Tibial nerve (tissue), 4 donors: ENCODE results near the gene FOLR2.

Experiments used
- CTCF ChIP-seq, 5 experiments: fragments of 200-600 bp in 3 of 5; fragments of 450-650 bp in 2 of 5; sonication (generic) in 3 of 5; IDR thresholded peaks; one replicate each; pipeline ENCODE4 v1.5.1; 2016 to 2019; ENCODE audit warnings: antibody characterized with exemption in 5 of 5, mild to moderate bottlenecking in 3 of 5, moderate library complexity in 2 of 5
- EP300 ChIP-seq, 2 donors: sonication (generic); formaldehyde crosslinking; IDR thresholded peaks; one replicate each; pipeline ENCODE4 v1.6.1; 2017; ENCODE audit warnings: antibody characterized with exemption in 2 of 2, mild to moderate bottlenecking in 1 of 2
- POLR2A ChIP-seq, 2 donors: fragments of 450-650 bp; IDR thresholded peaks; one replicate each; pipeline ENCODE4 v1.6.1; 2017; ENCODE audit warnings: antibody characterized with exemption in 2 of 2, mild to moderate bottlenecking in 2 of 2, moderate library complexity in 2 of 2

- TF ChIP-seq CTCF (IDR thresholded peaks at IDR 0.05) (no peak), POLR2A (IDR thresholded peaks at IDR 0.05) (no peak), EP300 (IDR thresholded peaks at IDR 0.05) (no peak)
These were observed 46.8 kb downstream of the FOLR2 start for GRCh38 chr11:72263361-72263760.
